GM23248 (cell line): ENCODE results near the gene ATG13. TPM values are rescaled to one million over a fixed set of nuclear protein-coding genes. Genes with fewer than 3 reads are reported as not detected.
A peak's percentile ranks its signal among the peaks of the same experiment; 100 is the strongest.

Source experiments
- DNase-seq: peaks from one replicate; pipeline ENCODE4 v3.0.0-alpha.2; 2015
- H2AFZ ChIP-seq: fragments of 200-600 bp; sonication (generic); 2 replicates; pipeline ENCODE4 v1.6.1; 2016; ENCODE audit warnings: antibody characterized with exemption
- H3F3A ChIP-seq: fragments of 200-600 bp; sonication (generic); 2 replicates; pipeline ENCODE4 v1.6.1; 2016; ENCODE audit warnings: mild to moderate bottlenecking, antibody characterized with exemption, mixed run types; ENCODE audit not compliant: insufficient read depth
- H3K27ac ChIP-seq: fragments of 200-600 bp; sonication (generic); 2 replicates; pipeline ENCODE4 v1.5.1; 2016; ENCODE audit warnings: mild to moderate bottlenecking
- H3K27me3 ChIP-seq: fragments of 200-600 bp; sonication (generic); replicated peaks from 2 replicates; pipeline ENCODE4 v1.6.1; 2016; ENCODE audit warnings: mild to moderate bottlenecking; ENCODE audit not compliant: insufficient read depth
- H3K36me3 ChIP-seq: fragments of 200-600 bp; sonication (generic); 2 replicates; pipeline ENCODE4 v1.6.1; 2016; ENCODE audit warnings: low read depth, mild to moderate bottlenecking
- H3K4me1 ChIP-seq: fragments of 200-600 bp; sonication (generic); 2 replicates; pipeline ENCODE4 v1.6.1; 2016; ENCODE audit warnings: mild to moderate bottlenecking; ENCODE audit not compliant: insufficient read depth
- H3K4me2 ChIP-seq: fragments of 200-600 bp; sonication (generic); one replicate; pipeline ENCODE4 v1.6.1; 2016; ENCODE audit warnings: mild to moderate bottlenecking; ENCODE audit not compliant: unreplicated experiment
- H3K4me3 ChIP-seq: fragments of 200-600 bp; sonication (generic); 2 replicates; pipeline ENCODE4 v1.5.1; 2016; ENCODE audit warnings: mild to moderate bottlenecking
- H3K79me2 ChIP-seq: fragments of 200-600 bp; sonication (generic); 2 replicates; pipeline ENCODE4 v1.6.1; 2016; ENCODE audit warnings: mild to moderate bottlenecking; ENCODE audit not compliant: insufficient read depth
- H3K9ac ChIP-seq: fragments of 200-600 bp; sonication (generic); 2 replicates; pipeline ENCODE4 v1.6.1; 2016; ENCODE audit warnings: mild to moderate bottlenecking
- H3K9me2 ChIP-seq: fragments of 200-600 bp; sonication (generic); 2 replicates; pipeline ENCODE4 v1.6.1; 2016; ENCODE audit warnings: mixed run types, mild to moderate bottlenecking, moderate library complexity; ENCODE audit not compliant: insufficient read depth
- H3K9me3 ChIP-seq: fragments of 200-600 bp; sonication (generic); one replicate; pipeline ENCODE4 v1.6.1; 2017; ENCODE audit warnings: low read depth
- H4K20me1 ChIP-seq: fragments of 200-600 bp; sonication (generic); 2 replicates; pipeline ENCODE4 v1.6.0; 2016; ENCODE audit not compliant: insufficient read depth
- EZH2 ChIP-seq: fragments of 200-600 bp; sonication (generic); IDR thresholded peaks from 2 replicates; pipeline ENCODE4 v1.6.1; 2018; ENCODE audit warnings: antibody characterized with exemption, mild to moderate bottlenecking; ENCODE audit not compliant: insufficient read depth, poor library complexity, severe bottlenecking
- EZH2phosphoT487 ChIP-seq: fragments of 200-600 bp; sonication (generic); IDR thresholded peaks from 2 replicates; pipeline ENCODE4 v1.6.1; 2018; ENCODE audit warnings: antibody characterized with exemption, moderate library complexity, mild to moderate bottlenecking, low read depth; ENCODE audit not compliant: insufficient read depth
- WGBS, 2 experiments: methylation state at CpG; one replicate each; pipeline ENCODE4 v1.1.6; 2015 to 2017; ENCODE audit warnings: low lambda C conversion rate in 2 of 2, low coverage in 1 of 2; ENCODE audit errors: missing lambda C conversion rate in 2 of 2; 5-methylcytosine and 5-hydroxymethylcytosine counted together
- in situ Hi-C: fragments of 300-500 bp; cut with MboI; formaldehyde crosslinking; loops from 2 replicates; pipeline ENCODE4 v1.15.0; 2020
- polyA plus RNA-seq: library from polyadenylated mRNA; unstranded; fragments of >200 nt; fragmentation: Nextera tagmentation; extraction: Ambion mirVana; gene quantifications from 2 replicates; pipeline ENCODE4 v1.2.1, GENCODE V29; 2016
- total RNA-seq: library from RNA; depleted of rRNA; stranded (reverse); fragments of >200 nt; shearing (Covaris generic); gene quantifications from 2 replicates; pipeline ENCODE4 v1.2.3, GENCODE V29; 2014

Gene ATG13
- total and polyA plus RNA-seq, 2 experiments from 2014 or later = 55.1 to 118 TPM

DNA sequence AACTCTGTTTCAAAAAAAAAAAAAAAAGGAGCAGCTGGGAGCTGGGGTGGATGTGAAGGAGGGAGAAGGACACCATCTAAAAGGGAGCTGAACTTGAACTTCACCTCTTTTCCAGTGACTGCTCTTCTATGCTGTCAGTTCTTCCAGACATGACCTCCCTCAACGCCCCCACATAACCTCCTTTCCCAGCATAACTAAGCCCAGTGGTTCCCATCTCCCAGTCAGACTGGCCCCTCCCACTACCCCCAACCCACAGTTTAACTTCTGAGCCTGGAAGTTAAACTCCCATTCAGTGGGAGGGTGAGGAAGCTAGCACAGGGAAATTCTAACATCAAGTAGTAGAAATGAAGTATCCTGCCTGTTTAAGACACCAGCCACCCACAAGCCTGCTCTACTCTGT is 81.2 kb downstream of the ATG13 start:
- H3F3A ChIP-seq = peaks cover 7% of the 10 kb centered on the region; the same call in 1 of the 2 replicates
- peaks cover 93% of the 10 kb centered on the region for H3K79me2 ChIP-seq
- peak overlapping the region; percentile 92; the same call in 1 of the 2 replicates for H3K9ac ChIP-seq
- peak overlapping the region; percentile 94; the same call in 1 of the 2 replicates for H3K27ac ChIP-seq
- H3K27me3 ChIP-seq = no peaks in the 10 kb centered on the region
- H3K4me2 ChIP-seq = peak overlapping the region; percentile 90
- DNase-seq = no peak
- 11 to 22% methylated on average over 1 of the region's 1 CpG for WGBS, 2 experiments
- no peaks in the 10 kb centered on the region for H3K9me2 ChIP-seq
- no peak overlapping the region for H2AFZ ChIP-seq
- peak overlapping the region; percentile 88 for H3K4me3 ChIP-seq
- no peaks in the 10 kb centered on the region for H3K9me3 ChIP-seq
- H4K20me1 ChIP-seq = no peaks in the 10 kb centered on the region
- in situ Hi-C loops = no loop called here
- TF ChIP-seq EZH2phosphoT487 (no peak), EZH2 (no peak)
- peaks cover 34% of the 10 kb centered on the region for H3K4me1 ChIP-seq
- H3K36me3 ChIP-seq = peaks cover 10% of the 10 kb centered on the region; the same call in 1 of the 2 replicates

DNA sequence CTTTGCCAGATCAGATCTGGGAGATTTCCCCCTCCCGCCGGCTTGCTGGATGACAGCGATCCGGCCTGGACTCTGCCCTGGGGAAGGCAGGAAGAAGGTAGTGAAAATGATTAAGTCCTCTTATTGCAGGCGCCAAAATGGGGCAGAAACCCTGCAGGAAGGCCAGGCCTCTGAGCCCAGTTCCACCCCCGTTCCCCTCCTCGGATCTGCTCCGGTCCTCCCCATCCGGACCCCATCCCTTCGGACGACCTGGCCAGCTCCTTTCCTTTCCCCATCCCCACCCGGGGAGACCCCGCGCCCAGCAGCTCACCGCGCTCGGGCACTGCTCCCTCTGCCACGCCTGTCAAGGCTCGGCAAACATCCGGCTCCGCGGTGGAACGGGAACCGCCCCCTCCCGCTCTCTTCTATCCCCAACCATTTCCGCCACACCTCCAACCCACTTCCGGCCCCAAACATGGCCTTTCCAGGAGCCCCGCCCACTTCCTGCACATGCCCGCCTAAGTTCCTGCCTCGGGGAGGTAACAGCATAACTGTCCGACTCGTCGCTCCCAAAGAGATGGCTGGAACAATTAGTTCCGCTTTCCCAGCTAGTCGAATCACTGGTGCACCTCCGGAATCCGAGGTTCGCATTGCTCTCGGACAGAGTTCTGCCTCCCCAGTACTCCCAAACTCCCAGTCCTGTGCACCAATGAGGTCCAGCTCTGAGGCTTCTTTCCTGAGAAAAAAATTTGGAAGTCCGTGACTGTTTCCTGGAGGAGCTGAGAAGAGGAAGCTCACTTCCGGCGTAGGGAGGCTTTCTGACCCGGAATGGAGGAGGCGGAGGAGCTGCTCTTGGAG is 83.1 kb downstream of the ATG13 start, which contains the start of the genes ARHGAP1 and ZNF408:
TSS of gene ARHGAP1 (minus strand) at position 379 of the 837 bp plus-strand sequence. CDS start 4,512 bp downstream, outside the sequence.
TSS of gene ZNF408 (plus strand) at position 791 of the 837 bp plus-strand sequence. CDS start at position 808, 17 bp downstream.
- DNase-seq = peak; percentile 100
- Histone ChIP-seq H3K9ac (peak within 1 kb of the TSS; percentile 92), H3K27ac (peak within 1 kb of the TSS; percentile 94), H3K4me1 (peaks cover 34% of the 10 kb centered on the region), H3F3A (peaks cover 7% of the 10 kb centered on the region; the same call in 1 of the 2 replicates), H3K36me3 (peaks cover 8% of the 10 kb centered on the region; the same call in 1 of the 2 replicates), H3K4me3 (peak within 1 kb of the TSS; percentile 88), H3K4me2 (peak within 1 kb of the TSS; percentile 92), H4K20me1 (no peaks in the 10 kb centered on the region), H2AFZ (peak within 1 kb of the TSS; percentile 94), H3K9me3 (no peaks in the 10 kb centered on the region), H3K9me2 (no peaks in the 10 kb centered on the region), H3K79me2 (peaks cover 89% of the 10 kb centered on the region), H3K27me3 (no peaks in the 10 kb centered on the region)
- in situ Hi-C loops = no loop called here
- TF ChIP-seq EZH2 (no peak), EZH2phosphoT487 (no peak)
- 1 to 2% methylated on average over 42 to 44 of the region's 44 CpGs for WGBS, 2 experiments

DNA sequence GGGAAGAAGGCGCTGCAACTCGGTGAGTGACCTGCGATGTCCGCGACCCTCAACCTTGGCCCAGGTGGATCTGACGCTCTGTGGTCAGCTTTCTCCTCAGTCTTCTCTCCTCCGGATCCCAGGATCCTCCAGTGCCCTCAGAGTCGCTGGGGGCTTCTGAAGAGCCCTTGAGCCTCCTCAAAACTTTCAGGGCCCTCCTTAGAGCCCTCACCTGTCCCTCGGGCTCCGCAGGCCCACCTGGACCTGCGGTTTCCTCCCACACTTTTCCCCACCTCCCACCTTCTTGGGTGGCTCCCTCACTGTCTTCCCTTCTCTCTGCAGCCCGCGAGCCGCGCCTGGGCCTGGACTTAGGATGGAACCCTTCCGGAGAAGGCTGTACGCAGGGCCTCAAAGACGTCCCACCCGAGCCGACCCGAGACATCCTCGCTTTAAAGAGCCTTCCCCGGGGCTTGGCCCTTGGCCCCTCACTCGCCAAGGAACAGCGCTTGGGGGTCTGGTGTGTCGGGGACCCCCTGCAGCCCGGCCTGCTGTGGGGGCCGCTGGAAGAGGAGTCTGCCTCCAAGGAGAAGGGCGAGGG is 83.8 kb downstream of the ATG13 start:
- H4K20me1 ChIP-seq = no peaks in the 10 kb centered on the region
- peak overlapping the region; percentile 94 for H3K27ac ChIP-seq
- peak overlapping the region; percentile 88 for H3K4me3 ChIP-seq
- peaks cover 89% of the 10 kb centered on the region for H3K79me2 ChIP-seq
- H3K36me3 ChIP-seq = peaks cover 14% of the 10 kb centered on the region; the same call in 1 of the 2 replicates
- TF ChIP-seq EZH2phosphoT487 = no peak
- no peak for TF ChIP-seq EZH2
- H3K4me1 ChIP-seq = peaks cover 34% of the 10 kb centered on the region
- H3K9me2 ChIP-seq = no peaks in the 10 kb centered on the region
- peak overlapping the region; percentile 92 for H3K4me2 ChIP-seq
- peak overlapping the region; percentile 94 for H2AFZ ChIP-seq
- DNase-seq = peak; percentile 38
- no peaks in the 10 kb centered on the region for H3K27me3 ChIP-seq
- peaks cover 7% of the 10 kb centered on the region; the same call in 1 of the 2 replicates for H3F3A ChIP-seq
- no peaks in the 10 kb centered on the region for H3K9me3 ChIP-seq
- H3K9ac ChIP-seq = peak overlapping the region; percentile 92
- WGBS, 2 experiments = 1 to 2% methylated on average over 28 to 29 of the region's 29 CpGs
- in situ Hi-C loops = no loop called here

DNA sequence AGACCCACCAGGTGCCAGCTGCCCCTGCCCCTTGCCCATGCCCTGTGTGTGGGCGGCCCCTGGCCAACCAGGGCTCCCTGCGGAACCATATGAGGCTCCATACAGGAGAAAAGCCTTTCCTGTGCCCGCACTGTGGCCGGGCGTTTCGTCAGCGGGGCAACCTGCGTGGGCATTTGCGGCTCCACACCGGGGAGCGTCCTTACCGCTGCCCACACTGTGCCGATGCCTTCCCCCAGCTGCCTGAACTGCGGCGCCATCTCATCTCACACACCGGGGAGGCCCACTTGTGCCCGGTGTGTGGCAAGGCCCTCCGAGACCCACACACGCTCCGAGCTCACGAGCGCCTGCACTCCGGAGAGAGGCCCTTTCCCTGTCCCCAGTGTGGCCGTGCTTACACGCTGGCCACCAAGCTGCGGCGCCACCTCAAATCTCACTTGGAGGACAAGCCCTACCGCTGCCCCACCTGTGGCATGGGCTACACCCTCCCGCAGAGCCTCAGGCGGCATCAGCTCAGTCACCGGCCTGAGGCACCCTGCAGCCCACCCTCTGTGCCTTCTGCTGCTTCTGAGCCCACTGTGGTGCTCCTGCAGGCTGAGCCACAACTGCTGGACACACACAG is 87.8 kb downstream of the ATG13 start:
- Histone ChIP-seq H3K4me3 (no peak overlapping the region), H3F3A (peaks cover 9% of the 10 kb centered on the region), H3K79me2 (peaks cover 54% of the 10 kb centered on the region), H4K20me1 (no peaks in the 10 kb centered on the region), H3K9me3 (no peaks in the 10 kb centered on the region), H3K27me3 (no peaks in the 10 kb centered on the region), H2AFZ (no peak overlapping the region), H3K36me3 (peaks cover 18% of the 10 kb centered on the region; the same call in 1 of the 2 replicates), H3K4me2 (no peak overlapping the region), H3K9ac (no peak overlapping the region), H3K4me1 (peaks cover 8% of the 10 kb centered on the region; the same call in 1 of the 2 replicates), H3K27ac (no peak overlapping the region), H3K9me2 (no peaks in the 10 kb centered on the region)
- no peak for DNase-seq
- TF ChIP-seq EZH2phosphoT487 = no peak
- no peak for TF ChIP-seq EZH2
- in situ Hi-C loops = no loop called here
- 95 to 97% methylated on average over 26 to 31 of the region's 31 CpGs for WGBS, 2 experiments
